Fibroblast of lung (primary cell): ENCODE measurements around the gene CCDC60. TPM values are rescaled to one million over a fixed set of nuclear protein-coding genes. Genes with fewer than 3 reads are reported as not detected.

Source experiments
- DNase-seq, 2 donors: peaks; one replicate each; pipeline versions ENCODE4 v3.0.0 to v3.0.0-alpha.2; 2010; ENCODE audit warnings: low read depth in 2 of 2
- H2AFZ ChIP-seq: 2 replicates; pipeline ENCODE4 v1.5.1; 2012; ENCODE audit warnings: low read length, control low read depth, inconsistent platforms
- H3K27ac ChIP-seq: 2 replicates; pipeline ENCODE4 v1.5.1; 2011; ENCODE audit warnings: low read length, control low read depth; ENCODE audit not compliant: insufficient read depth
- H3K27me3 ChIP-seq: 2 replicates; pipeline ENCODE4 v1.5.1; 2011; ENCODE audit warnings: mild to moderate bottlenecking, low read length; ENCODE audit not compliant: control insufficient read depth, insufficient read depth
- H3K36me3 ChIP-seq: 2 replicates; pipeline ENCODE4 v1.5.1; 2011; ENCODE audit warnings: low read length; ENCODE audit not compliant: control insufficient read depth, insufficient read depth
- H3K4me1 ChIP-seq: 2 replicates; pipeline ENCODE4 v1.5.1; 2011; ENCODE audit warnings: low read length; ENCODE audit not compliant: control insufficient read depth, insufficient read depth; ENCODE audit errors: extremely low read depth
- H3K4me2 ChIP-seq: 2 replicates; pipeline ENCODE4 v1.5.1; 2011; ENCODE audit warnings: low read length, control low read depth; ENCODE audit not compliant: insufficient read depth; ENCODE audit errors: extremely low read depth
- H3K4me3 ChIP-seq, 4 experiments: fragments of 200-600 bp in 1 of 4; sonication (generic) in 1 of 4; replicated peaks in 1 of 4; 2 replicates each; pipeline ENCODE4 v1.5.1; 2011 to 2016; ENCODE audit warnings: low read length in 4 of 4, low read depth in 3 of 4, mild to moderate bottlenecking in 3 of 4, control low read depth in 2 of 4, inconsistent platforms in 1 of 4, mixed read lengths in 1 of 4; ENCODE audit not compliant: insufficient read depth in 1 of 4; ENCODE audit errors: control extremely low read depth in 1 of 4
- H3K79me2 ChIP-seq: 2 replicates; pipeline ENCODE4 v1.5.1; 2012; ENCODE audit warnings: mild to moderate bottlenecking, low read length, inconsistent platforms; ENCODE audit not compliant: control insufficient read depth, insufficient read depth
- H3K9ac ChIP-seq: 2 replicates; pipeline ENCODE4 v1.5.1; 2011; ENCODE audit warnings: mild to moderate bottlenecking, low read length, control low read depth; ENCODE audit not compliant: insufficient read depth
- H3K9me3 ChIP-seq: 2 replicates; pipeline ENCODE4 v1.5.1; 2012; ENCODE audit warnings: low read depth, low read length; ENCODE audit not compliant: control insufficient read depth, insufficient read depth
- H4K20me1 ChIP-seq: 2 replicates; pipeline ENCODE4 v1.5.1; 2011; ENCODE audit warnings: low read length; ENCODE audit not compliant: control insufficient read depth, insufficient read depth; ENCODE audit errors: extremely low read depth
- EZH2 ChIP-seq: IDR thresholded peaks from 2 replicates; pipeline ENCODE4 v1.5.1; 2012; ENCODE audit warnings: low read length, control low read depth, mild to moderate bottlenecking; ENCODE audit errors: missing control alignments
- polyA plus RNA-seq, 2 donors: library from polyadenylated mRNA; depleted of rRNA in 1 of 2; stranded (reverse) in 1 of 2; unstranded in 1 of 2; fragments of >200 nt; gene quantifications; 2 replicates each; pipeline ENCODE4 v1.2.1, GENCODE V29; 2011 to 2012; ENCODE audit warnings: missing spikeins in 1 of 2
- total RNA-seq: library from RNA; depleted of rRNA; stranded (reverse); fragments of >200 nt; gene quantifications from 2 replicates; pipeline ENCODE4 v1.2.1, GENCODE V29; 2014
- TF ChIP-seq, protein P1 (sequence below), 2 donors: IDR thresholded peaks in 1 of 2; conservative IDR thresholded peaks in 1 of 2; 1 replicate in 1 of 2; 2 replicates in 1 of 2; pipeline ENCODE4 v1.5.1; 2011 to 2012; ENCODE audit warnings: low read length in 2 of 2, control low read depth in 1 of 2, inconsistent platforms in 1 of 2, low read depth in 1 of 2, mild to moderate bottlenecking in 1 of 2

Gene CCDC60
- total and polyA plus RNA-seq, 2 donors (not counting 1 experiment from before 2014, with no cell fraction given), result not detected

DNA sequence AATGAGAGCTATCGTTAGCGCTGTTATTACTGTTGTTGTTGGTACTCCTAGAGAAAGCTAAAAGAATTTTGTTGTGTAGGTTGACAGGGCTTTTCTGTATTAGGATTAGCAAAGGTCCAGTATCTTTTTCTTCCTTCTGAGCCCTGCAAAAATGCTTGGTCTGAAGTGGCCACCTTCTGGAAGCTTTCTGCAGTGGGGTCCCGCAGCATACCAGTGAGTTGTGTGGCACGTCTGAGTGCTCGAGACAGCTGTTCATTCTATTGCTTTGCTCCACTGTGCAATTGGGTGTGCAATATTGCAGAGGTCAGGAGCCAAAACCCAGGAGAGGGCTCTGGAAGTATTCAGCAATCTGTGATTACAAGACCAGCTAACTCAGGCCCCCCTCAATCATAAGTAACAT lies 57.1 kb downstream of the CCDC60 start:
- H3K9ac ChIP-seq, result no peak overlapping the region
- no peaks in the 10 kb centered on the region for H3K4me1 ChIP-seq

GRCh38 chr12:119393677-119394076 lies 59.1 kb downstream of the CCDC60 start:
- no peak overlapping the region for H3K4me3 ChIP-seq
- no peaks in the 10 kb centered on the region for H3K4me1 ChIP-seq
- no peak overlapping the region for H3K4me2 ChIP-seq
- TF ChIP-seq, protein P1, sequence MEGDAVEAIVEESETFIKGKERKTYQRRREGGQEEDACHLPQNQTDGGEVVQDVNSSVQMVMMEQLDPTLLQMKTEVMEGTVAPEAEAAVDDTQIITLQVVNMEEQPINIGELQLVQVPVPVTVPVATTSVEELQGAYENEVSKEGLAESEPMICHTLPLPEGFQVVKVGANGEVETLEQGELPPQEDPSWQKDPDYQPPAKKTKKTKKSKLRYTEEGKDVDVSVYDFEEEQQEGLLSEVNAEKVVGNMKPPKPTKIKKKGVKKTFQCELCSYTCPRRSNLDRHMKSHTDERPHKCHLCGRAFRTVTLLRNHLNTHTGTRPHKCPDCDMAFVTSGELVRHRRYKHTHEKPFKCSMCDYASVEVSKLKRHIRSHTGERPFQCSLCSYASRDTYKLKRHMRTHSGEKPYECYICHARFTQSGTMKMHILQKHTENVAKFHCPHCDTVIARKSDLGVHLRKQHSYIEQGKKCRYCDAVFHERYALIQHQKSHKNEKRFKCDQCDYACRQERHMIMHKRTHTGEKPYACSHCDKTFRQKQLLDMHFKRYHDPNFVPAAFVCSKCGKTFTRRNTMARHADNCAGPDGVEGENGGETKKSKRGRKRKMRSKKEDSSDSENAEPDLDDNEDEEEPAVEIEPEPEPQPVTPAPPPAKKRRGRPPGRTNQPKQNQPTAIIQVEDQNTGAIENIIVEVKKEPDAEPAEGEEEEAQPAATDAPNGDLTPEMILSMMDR (conservative IDR thresholded peaks at IDR 0.05 in 1 of 2, IDR thresholded peaks at IDR 0.05 in 1 of 2; ENCODE audit: low read depth in 1 of 2, low read length in 2 of 2), result no peak
- TF ChIP-seq EZH2, result no peak
- H3K36me3 ChIP-seq, result no peaks in the 10 kb centered on the region
- H3K27me3 ChIP-seq, result no peaks in the 10 kb centered on the region
- H3K9me3 ChIP-seq, result no peaks in the 10 kb centered on the region
- no peaks in the 10 kb centered on the region for H4K20me1 ChIP-seq
- DNase-seq, result no peak
- no peaks in the 10 kb centered on the region for H3K79me2 ChIP-seq
- H3K9ac ChIP-seq, result no peak overlapping the region
- no peak overlapping the region for H3K27ac ChIP-seq
- no peak overlapping the region for H2AFZ ChIP-seq

More for the DNA sequence above, 57.1 kb downstream of the CCDC60 start:
- Histone ChIP-seq H3K36me3 (no peaks in the 10 kb centered on the region), H3K27ac (no peak overlapping the region), H3K9me3 (no peaks in the 10 kb centered on the region), H4K20me1 (no peaks in the 10 kb centered on the region), H3K4me2 (no peak overlapping the region), H3K79me2 (no peaks in the 10 kb centered on the region), H3K27me3 (no peaks in the 10 kb centered on the region), H3K4me3 (no peak overlapping the region), H2AFZ (no peak overlapping the region)
- TF ChIP-seq, protein P1 (conservative IDR thresholded peaks at IDR 0.05 in 1 of 2, IDR thresholded peaks at IDR 0.05 in 1 of 2; ENCODE audit: low read depth in 1 of 2, low read length in 2 of 2), result no peak
- TF ChIP-seq EZH2, result no peak
- no peak for DNase-seq

DNA sequence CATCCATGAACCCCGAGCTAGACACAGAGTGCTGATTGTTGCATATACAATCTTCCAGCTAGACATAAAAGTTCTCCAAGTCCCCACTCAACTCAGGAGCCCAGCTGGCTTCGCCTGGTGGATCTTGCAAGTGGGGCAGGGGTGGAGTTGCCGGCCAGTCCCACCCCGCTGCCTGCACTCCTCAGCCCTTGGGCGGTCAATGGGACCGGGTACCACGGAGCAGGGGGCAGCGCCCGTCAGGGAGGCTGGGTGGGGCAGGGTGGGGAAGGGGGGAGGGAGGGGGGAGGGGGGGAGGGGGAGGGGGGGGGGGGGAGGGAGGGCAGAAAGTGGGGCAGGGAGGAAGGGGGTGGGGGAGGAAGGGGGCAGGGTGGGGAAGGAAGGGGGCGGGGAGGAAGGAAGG lies 63.0 kb downstream of the CCDC60 start:
- no peaks in the 10 kb centered on the region for H3K4me1 ChIP-seq
- H3K36me3 ChIP-seq, result no peaks in the 10 kb centered on the region
- H3K27ac ChIP-seq, result no peak overlapping the region
- no peak overlapping the region for H2AFZ ChIP-seq
- TF ChIP-seq, protein P1 (conservative IDR thresholded peaks at IDR 0.05 in 1 of 2, IDR thresholded peaks at IDR 0.05 in 1 of 2; ENCODE audit: low read depth in 1 of 2, low read length in 2 of 2), result no peak
- TF ChIP-seq EZH2, result no peak
- no peaks in the 10 kb centered on the region for H4K20me1 ChIP-seq
- no peaks in the 10 kb centered on the region for H3K9me3 ChIP-seq
- DNase-seq, result no peak
- no peaks in the 10 kb centered on the region for H3K27me3 ChIP-seq
- H3K79me2 ChIP-seq, result no peaks in the 10 kb centered on the region
- H3K9ac ChIP-seq, result no peak overlapping the region
- no peak overlapping the region for H3K4me2 ChIP-seq
- H3K4me3 ChIP-seq, result no peak overlapping the region
